Sciatic nerve (tissue), 2 donors: ENCODE data around the gene RNF207. TPM values are rescaled to one million over a fixed set of nuclear protein-coding genes. Genes with fewer than 3 reads are reported as not detected.

Experiments used
- ATAC-seq: fragments of 200-7000 bp; cut with Tn5 transposase; one replicate; pipeline ENCODE4 v1.9.1; 2020; ENCODE audit warnings: mild to moderate bottlenecking, moderate library complexity
- DNase-seq: peaks from one replicate; pipeline ENCODE4 v3.0.0-alpha.2; 2020; ENCODE audit warnings: low spot score
- intact Hi-C: fragments of 100-400 bp; cut with DNase I; formaldehyde crosslinking; loops from one replicate; pipeline ENCODE4 v1.14.2; 2022
- total RNA-seq: library from RNA; stranded (reverse); fragmentation: NEBNext Ultra II Directional; extraction: Animal tissue kit (Norgen Biotek cat#: 25700); gene quantifications from one replicate; pipeline ENCODE4 v1.2.1, GENCODE V29; 2021
- donor health status: DM: no; HTN: no; CAD: no.
- donor health status: DM: no; HTN: no; CAD: no.

Gene RNF207
- total RNA-seq, 1 donor from 2014 or later, result 26.9 TPM

GRCh38 chr1:6197746-6198427, 8.0 kb upstream of the RNF207 start:
- DNase-seq, result no peak
- ATAC-seq, result no peak
- intact Hi-C loops, result no loop called here

GRCh38 chr1:6198646-6199297, 7.1 kb upstream of the RNF207 start:
- intact Hi-C loops, result no loop called here
- ATAC-seq (no peak), DNase-seq (no peak)

- DNase-seq (peak; percentile 98), ATAC-seq (peak; percentile 99)
- intact Hi-C loops, result no loop called here
These were observed 6.4 kb upstream of the RNF207 start, which contains the start of gene RPL22 for GRCh38 chr1:6199298-6200187. Gene RPL22, minus strand, starts transcription at chr1:6199595. Its CDS starts 22 bp downstream, at chr1:6199573.

- ATAC-seq (no peak), DNase-seq (no peak)
- intact Hi-C loops, result no loop called here
These were observed 5.6 kb upstream of the RNF207 start for GRCh38 chr1:6200188-6200809.

- intact Hi-C loops, result no loop called here
- no peak for ATAC-seq
- no peak for DNase-seq
These were observed 3.7 kb upstream of the RNF207 start for GRCh38 chr1:6202256-6202655.

GRCh38 chr1:6206520-6206855, 569 bp downstream of the RNF207 start:
- intact Hi-C loops, result no loop called here
- DNase-seq (no peak), ATAC-seq (no peak)

- no peak for ATAC-seq
- intact Hi-C loops, result no loop called here
- DNase-seq, result no peak
These were observed 1.4 kb downstream of the RNF207 start for GRCh38 chr1:6207075-6207885.

- ATAC-seq, result no peak
- intact Hi-C loops, result no loop called here
- no peak for DNase-seq
These were observed 2.0 kb downstream of the RNF207 start for GRCh38 chr1:6207921-6208320.

- DNase-seq, result no peak
- intact Hi-C loops, result no loop called here
- peak; percentile 54 for ATAC-seq
These were observed 3.1 kb downstream of the RNF207 start for GRCh38 chr1:6208723-6209660.

- no peak for DNase-seq
- no peak for ATAC-seq
- intact Hi-C loops, result no loop called here
These were observed 4.0 kb downstream of the RNF207 start for GRCh38 chr1:6209661-6210580.

GRCh38 chr1:6210591-6211355, 4.9 kb downstream of the RNF207 start:
- DNase-seq (no peak), ATAC-seq (no peak)
- intact Hi-C loops, result no loop called here

GRCh38 chr1:6211731-6212130, 5.8 kb downstream of the RNF207 start:
- intact Hi-C loops, result no loop called here
- DNase-seq, result no peak
- ATAC-seq, result no peak

GRCh38 chr1:6212193-6212959, 6.5 kb downstream of the RNF207 start:
- DNase-seq (no peak), ATAC-seq (no peak)
- intact Hi-C loops, result no loop called here

GRCh38 chr1:6218375-6219164, 12.7 kb downstream of the RNF207 start:
- intact Hi-C loops, result no loop called here
- DNase-seq (no peak), ATAC-seq (no peak)
